ACC112 (cell line): ENCODE results near the gene GNB3.
"Not testable (repeated sequence)": the region's sequence is repeated elsewhere in the genome, so short reads cannot be mapped to it uniquely, and the experiment has no call there.

Source experiments
- H2AFZ ChIP-seq: fragments of 200-600 bp; sonication (generic); one replicate; pipeline ENCODE4 v1.6.0; 2017; ENCODE audit warnings: antibody characterized with exemption, low read length; ENCODE audit not compliant: unreplicated experiment
- H3K27ac ChIP-seq: fragments of 200-600 bp; sonication (generic); 2 replicates; pipeline ENCODE4 v1.5.1; 2014; ENCODE audit warnings: low read depth, mild to moderate bottlenecking, antibody characterized with exemption, low read length, moderate library complexity
- H3K27me3 ChIP-seq: fragments of 200-600 bp; sonication (generic); 2 replicates; pipeline ENCODE4 v1.6.1; 2014; ENCODE audit warnings: mild to moderate bottlenecking, antibody characterized with exemption, low read length, moderate library complexity, mixed read lengths; ENCODE audit not compliant: insufficient read depth
- H3K36me3 ChIP-seq: fragments of 200-600 bp; sonication (generic); 2 replicates; pipeline ENCODE4 v1.6.1; 2016; ENCODE audit warnings: mild to moderate bottlenecking, antibody characterized with exemption, low read length, moderate library complexity, mixed read lengths; ENCODE audit not compliant: insufficient read depth
- H3K4me1 ChIP-seq: fragments of 200-600 bp; sonication (generic); one replicate; pipeline ENCODE4 v1.6.1; 2016; ENCODE audit warnings: low read length, mixed read lengths; ENCODE audit not compliant: insufficient read depth, unreplicated experiment, control insufficient read depth
- H3K4me3 ChIP-seq: fragments of 200-600 bp; sonication (generic); 2 replicates; pipeline ENCODE4 v1.5.1; 2014; ENCODE audit warnings: mild to moderate bottlenecking, low read depth, low read length
- H3K79me2 ChIP-seq: fragments of 200-600 bp; sonication (generic); one replicate; pipeline ENCODE4 v1.6.0; 2016; ENCODE audit warnings: low read length; ENCODE audit not compliant: control insufficient read depth, unreplicated experiment, insufficient read depth

GNB3 gene

GRCh38 chr12:6861391-6861790 lies 20.7 kb downstream of the GNB3 start:
- Histone ChIP-seq H3K36me3 (peaks cover 29% of the 10 kb centered on the region), H3K27ac (no peak overlapping the region), H3K27me3 (no peaks in the 10 kb centered on the region)

GRCh38 chr12:6863033-6863432 lies 22.3 kb downstream of the GNB3 start:
- no peak overlapping the region for H3K27ac ChIP-seq
- H3K27me3 ChIP-seq: no peaks in the 10 kb centered on the region
- H3K4me1 ChIP-seq: peaks cover 7% of the 10 kb centered on the region
- no peak overlapping the region for H2AFZ ChIP-seq
- H3K79me2 ChIP-seq: peaks cover 7% of the 10 kb centered on the region
- peaks cover 21% of the 10 kb centered on the region; the same call in 1 of the 2 replicates for H3K36me3 ChIP-seq
- H3K4me3 ChIP-seq: no peak overlapping the region

More at GRCh38 chr12:6861391-6861790, 20.7 kb downstream of the GNB3 start:
- H2AFZ ChIP-seq: no peak overlapping the region
- no peak overlapping the region for H3K4me3 ChIP-seq
- no peaks in the 10 kb centered on the region for H3K79me2 ChIP-seq
- H3K4me1 ChIP-seq: no peaks in the 10 kb centered on the region

- Histone ChIP-seq H3K79me2 (peaks cover 14% of the 10 kb centered on the region), H3K4me3 (no peak overlapping the region), H3K27me3 (no peaks in the 10 kb centered on the region), H3K27ac (no peak overlapping the region), H3K4me1 (peaks cover 7% of the 10 kb centered on the region), H2AFZ (no peak overlapping the region), H3K36me3 (peaks cover 20% of the 10 kb centered on the region; the same call in 1 of the 2 replicates)
Measured at GRCh38 chr12:6863586-6864321, 23.0 kb downstream of the GNB3 start.

- Histone ChIP-seq H3K79me2 (peaks cover 28% of the 10 kb centered on the region), H3K4me1 (peaks cover 19% of the 10 kb centered on the region), H3K36me3 (peaks cover 25% of the 10 kb centered on the region; the same call in 1 of the 2 replicates)
- H3K4me3 ChIP-seq, H3K27me3 ChIP-seq, H2AFZ ChIP-seq, H3K27ac ChIP-seq: not testable (repeated sequence)
Measured at GRCh38 chr12:6865307-6865706, 24.6 kb downstream of the GNB3 start.

GRCh38 chr12:6866163-6866919 lies 25.6 kb downstream of the GNB3 start:
- Histone ChIP-seq H3K36me3 (peaks cover 19% of the 10 kb centered on the region; the same call in 1 of the 2 replicates), H3K4me3 (peak overlapping the region; percentile 89), H3K79me2 (peaks cover 31% of the 10 kb centered on the region), H3K27ac (no peak overlapping the region), H3K4me1 (peaks cover 29% of the 10 kb centered on the region), H3K27me3 (no peaks in the 10 kb centered on the region), H2AFZ (peak overlapping the region; percentile 39)

GRCh38 chr12:6866920-6867412 lies 26.2 kb downstream of the GNB3 start:
- Histone ChIP-seq H3K4me1 (peaks cover 35% of the 10 kb centered on the region), H3K79me2 (peaks cover 31% of the 10 kb centered on the region), H3K27ac (no peak overlapping the region; the same call in 1 of the 2 replicates), H3K27me3 (no peaks in the 10 kb centered on the region), H2AFZ (peak overlapping the region; percentile 39), H3K36me3 (peaks cover 16% of the 10 kb centered on the region; the same call in 1 of the 2 replicates), H3K4me3 (peak overlapping the region; percentile 89)

- Histone ChIP-seq H3K36me3 (peaks cover 12% of the 10 kb centered on the region; the same call in 1 of the 2 replicates), H3K79me2 (peaks cover 31% of the 10 kb centered on the region), H3K27ac (peak within 1 kb of the TSS; percentile 83), H2AFZ (peak within 1 kb of the TSS; percentile 39), H3K4me3 (peak within 1 kb of the TSS; percentile 89), H3K27me3 (no peaks in the 10 kb centered on the region), H3K4me1 (peaks cover 38% of the 10 kb centered on the region)
Measured at GRCh38 chr12:6867413-6868210, 26.9 kb downstream of the GNB3 start, which contains the start of gene TPI1. Gene TPI1 (plus strand): TSS chr12:6867531. CDS start chr12:6867567, 36 bp downstream.

- Histone ChIP-seq H3K4me3 (peak overlapping the region; percentile 89), H3K27me3 (no peaks in the 10 kb centered on the region), H3K4me1 (peaks cover 38% of the 10 kb centered on the region), H3K27ac (peak overlapping the region; percentile 83), H2AFZ (no peak overlapping the region), H3K36me3 (peaks cover 12% of the 10 kb centered on the region; the same call in 1 of the 2 replicates), H3K79me2 (peaks cover 31% of the 10 kb centered on the region)
Measured at GRCh38 chr12:6868211-6869048, 27.7 kb downstream of the GNB3 start.

- peaks cover 12% of the 10 kb centered on the region; the same call in 1 of the 2 replicates for H3K36me3 ChIP-seq
- H3K27me3 ChIP-seq: no peaks in the 10 kb centered on the region
- H2AFZ ChIP-seq: no peak overlapping the region
- H3K4me3 ChIP-seq: peak overlapping the region; percentile 89
- peaks cover 38% of the 10 kb centered on the region for H3K4me1 ChIP-seq
- peak overlapping the region; percentile 83 for H3K27ac ChIP-seq
- H3K79me2 ChIP-seq: peaks cover 31% of the 10 kb centered on the region
Measured at GRCh38 chr12:6869049-6870021, 28.6 kb downstream of the GNB3 start.
